ENCODE results near the gene GANAB. TPM values are rescaled to one million over a fixed set of nuclear protein-coding genes. Genes with fewer than 3 reads are reported as not detected.

Gene GANAB
- total and polyA plus RNA-seq, 4 donors = 45.2 to 209 (median 148) TPM

GRCh38 chr11:62689421-62690183 is 43.2 kb upstream of the GANAB start, which contains the start of gene LRRN4CL:
TSS of gene LRRN4CL (minus strand) at chr11:62689530. CDS start at chr11:62688508, 1,022 bp downstream.
- H3K4me1 ChIP-seq (ENCODE audit: control insufficient read depth in 4 of 4, insufficient read depth in 4 of 4, low read length in 3 of 4) = peaks cover 0 to 10% (median 3%) of the 10 kb centered on the region in 4 donors
- no peak within 1 kb of the TSS for H3K4me3 ChIP-seq (ENCODE audit: low read depth in 1 of 3, low read length in 3 of 3)
- 76% methylated on average over 11 of the region's 11 CpGs for WGBS
- peaks cover 6 to 24% (median 18%) of the 10 kb centered on the region in 4 donors for H3K36me3 ChIP-seq (ENCODE audit: control insufficient read depth in 4 of 4, insufficient read depth in 3 of 4, low read depth in 1 of 4, low read length in 3 of 4)
- H3K9me3 ChIP-seq (ENCODE audit: control insufficient read depth in 4 of 4, low read length in 3 of 4) = no peaks in the 10 kb centered on the region
- no peak within 1 kb of the TSS for H3K9ac ChIP-seq (ENCODE audit: low read depth in 1 of 2, low read length in 2 of 2)
- no peak within 1 kb of the TSS for H3K27ac ChIP-seq (ENCODE audit: low read depth in 1 of 2, low read length in 2 of 2)
- no peak for TF ChIP-seq SP1 (IDR thresholded peaks at IDR 0.05)
- TF ChIP-seq NR2F2 (IDR thresholded peaks at IDR 0.05) = no peak
- no peak for TF ChIP-seq TAF1 (conservative IDR thresholded peaks at IDR 0.05)
- no peak for TF ChIP-seq EGR1 (IDR thresholded peaks at IDR 0.05; ENCODE audit: low read depth in 2 of 2)
- TF ChIP-seq, protein P1, sequence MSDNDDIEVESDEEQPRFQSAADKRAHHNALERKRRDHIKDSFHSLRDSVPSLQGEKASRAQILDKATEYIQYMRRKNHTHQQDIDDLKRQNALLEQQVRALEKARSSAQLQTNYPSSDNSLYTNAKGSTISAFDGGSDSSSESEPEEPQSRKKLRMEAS (IDR thresholded peaks at IDR 0.05) = no peak
- TF ChIP-seq HNF4A (conservative IDR thresholded peaks at IDR 0.05) = no peak
- no peak for DNase-seq (ENCODE audit: low spot score)
- H3K27me3 ChIP-seq (ENCODE audit: control insufficient read depth in 4 of 4, insufficient read depth in 4 of 4, low read length in 3 of 4) = no peaks in the 10 kb centered on the region

DNA sequence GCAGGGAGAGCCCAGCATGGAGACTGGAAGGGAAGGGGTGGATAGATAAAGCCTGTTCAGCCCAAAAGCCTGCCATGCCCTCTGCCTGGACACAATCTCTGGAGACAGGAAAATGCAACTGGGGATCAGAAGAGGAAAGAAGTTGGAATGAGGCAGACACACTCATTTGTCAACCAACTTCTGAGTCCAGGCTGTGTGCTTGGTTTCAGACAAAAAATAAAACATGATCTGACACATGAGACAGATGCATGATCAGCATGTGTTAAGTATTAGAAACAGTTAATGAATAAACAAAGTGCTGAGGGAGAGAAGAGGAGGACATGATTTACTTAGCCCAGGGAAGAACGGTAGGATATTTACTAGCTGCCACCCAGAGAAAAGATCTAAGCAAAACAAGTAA is 42.1 kb upstream of the GANAB start:
- TF ChIP-seq HNF4A (conservative IDR thresholded peaks at IDR 0.05) = no peak
- no peak for TF ChIP-seq YY1 (IDR thresholded peaks at IDR 0.05)
- TF ChIP-seq HNF4G (IDR thresholded peaks at IDR 0.05) = no peak
- TF ChIP-seq REST (IDR thresholded peaks at IDR 0.05) = no peak
- no peak for TF ChIP-seq SP1 (IDR thresholded peaks at IDR 0.05)
- no peak for TF ChIP-seq EGR1 (IDR thresholded peaks at IDR 0.05; ENCODE audit: low read depth in 2 of 2)
- TF ChIP-seq RXRA (IDR thresholded peaks at IDR 0.05) = no peak
- TF ChIP-seq RAD21 (IDR thresholded peaks at IDR 0.05) = no peak
- TF ChIP-seq FOXA1 (IDR thresholded peaks at IDR 0.05) = no peak
- H3K4me1 ChIP-seq (ENCODE audit: control insufficient read depth in 4 of 4, insufficient read depth in 4 of 4, low read length in 3 of 4) = peaks cover 0 to 8% (median 3%) of the 10 kb centered on the region in 4 donors
- no peak overlapping the region for H3K27ac ChIP-seq (ENCODE audit: low read depth in 1 of 2, low read length in 2 of 2)
- no peaks in the 10 kb centered on the region for H3K9me3 ChIP-seq (ENCODE audit: control insufficient read depth in 4 of 4, low read length in 3 of 4)
- peaks cover 6 to 24% (median 18%) of the 10 kb centered on the region in 4 donors for H3K36me3 ChIP-seq (ENCODE audit: control insufficient read depth in 4 of 4, insufficient read depth in 3 of 4, low read depth in 1 of 4, low read length in 3 of 4)
- H3K4me3 ChIP-seq (ENCODE audit: low read depth in 1 of 3, low read length in 3 of 3) = no peak overlapping the region
- no peak for DNase-seq (ENCODE audit: low spot score)
- H3K9ac ChIP-seq (ENCODE audit: low read depth in 1 of 2, low read length in 2 of 2) = no peak overlapping the region
- 35% methylated on average over 1 of the region's 1 CpG for WGBS
- no peaks in the 10 kb centered on the region for H3K27me3 ChIP-seq (ENCODE audit: control insufficient read depth in 4 of 4, insufficient read depth in 4 of 4, low read length in 3 of 4)
